ENCODE measurements around the gene TANGO6. TPM values are rescaled to one million over a fixed set of nuclear protein-coding genes. Genes with fewer than 3 reads are reported as not detected.

The TANGO6 gene
- total RNA-seq, 1 experiment from 2014 or later = 19.9 TPM

DNA sequence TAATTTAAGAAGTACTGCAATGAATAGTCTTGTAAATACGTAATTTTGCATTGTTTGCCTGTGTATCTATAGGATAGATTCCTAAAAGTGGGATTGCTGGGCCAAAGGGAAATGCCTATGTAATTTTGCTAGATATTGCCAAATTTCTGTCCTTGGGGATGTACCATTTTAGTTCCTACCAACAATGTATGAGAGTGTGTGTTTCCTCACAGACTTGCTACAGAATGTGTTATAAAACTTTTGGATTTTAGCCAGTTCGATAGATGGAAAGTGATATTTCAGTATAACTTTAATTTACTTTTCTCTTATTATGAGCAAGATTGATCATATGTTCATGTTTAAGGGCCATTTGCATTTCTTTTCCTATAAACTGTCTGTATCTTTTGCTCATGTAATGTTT is 8.3 kb downstream of the TANGO6 start:
- no peak for DNase-seq (ENCODE audit: low read depth, low spot score)
- in situ Hi-C loops (cut with HindIII; ENCODE audit: low pct_unique_long_range_greater_than_20kb, low sequenced_read_pairs) = no loop called here

DNA sequence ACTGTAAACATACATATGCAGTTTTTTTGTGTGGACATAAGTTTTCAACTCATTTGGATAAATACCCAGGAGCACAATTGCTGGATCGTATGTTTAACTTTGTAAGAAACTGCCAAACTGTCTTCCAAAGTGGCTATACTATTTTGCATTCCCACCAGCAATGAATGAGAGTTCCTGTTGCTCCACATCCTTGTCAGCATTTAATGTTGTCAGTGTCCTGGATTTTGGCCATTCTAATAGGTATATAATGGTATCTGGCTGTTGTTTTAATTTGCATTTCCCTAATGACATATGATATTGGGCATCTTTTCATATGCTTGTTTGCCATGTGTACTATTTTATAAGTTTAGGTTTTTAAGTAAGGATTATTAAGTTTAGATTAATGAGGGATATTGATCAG is 14.1 kb downstream of the TANGO6 start:
- DNase-seq (ENCODE audit: low read depth, low spot score) = no peak

DNA sequence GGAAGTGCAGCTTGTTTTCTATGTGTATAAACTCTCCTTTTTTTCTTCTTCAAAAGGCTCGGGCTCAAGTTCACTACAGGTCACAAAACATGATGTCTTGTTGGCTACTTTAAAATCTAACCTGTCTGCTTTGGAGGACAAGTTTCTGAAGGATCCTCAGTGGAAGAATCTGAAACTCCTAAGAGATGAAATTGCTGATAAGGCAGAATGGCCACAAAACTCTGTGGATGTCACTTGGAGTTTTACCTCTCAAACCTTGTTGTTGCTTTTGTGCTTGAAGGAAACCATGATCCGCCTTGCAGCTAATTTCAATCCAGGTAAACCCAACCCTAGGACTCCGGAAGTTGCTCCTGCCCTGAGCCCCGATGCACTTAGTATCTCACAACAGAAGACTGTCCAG is 16.5 kb downstream of the TANGO6 start:
- in situ Hi-C loops (cut with HindIII; ENCODE audit: low pct_unique_long_range_greater_than_20kb, low sequenced_read_pairs) = no loop called here
- DNase-seq (ENCODE audit: low read depth, low spot score) = no peak

More for the DNA sequence above, 14.1 kb downstream of the TANGO6 start:
- in situ Hi-C loops (cut with HindIII; ENCODE audit: low pct_unique_long_range_greater_than_20kb, low sequenced_read_pairs) = no loop called here

DNA sequence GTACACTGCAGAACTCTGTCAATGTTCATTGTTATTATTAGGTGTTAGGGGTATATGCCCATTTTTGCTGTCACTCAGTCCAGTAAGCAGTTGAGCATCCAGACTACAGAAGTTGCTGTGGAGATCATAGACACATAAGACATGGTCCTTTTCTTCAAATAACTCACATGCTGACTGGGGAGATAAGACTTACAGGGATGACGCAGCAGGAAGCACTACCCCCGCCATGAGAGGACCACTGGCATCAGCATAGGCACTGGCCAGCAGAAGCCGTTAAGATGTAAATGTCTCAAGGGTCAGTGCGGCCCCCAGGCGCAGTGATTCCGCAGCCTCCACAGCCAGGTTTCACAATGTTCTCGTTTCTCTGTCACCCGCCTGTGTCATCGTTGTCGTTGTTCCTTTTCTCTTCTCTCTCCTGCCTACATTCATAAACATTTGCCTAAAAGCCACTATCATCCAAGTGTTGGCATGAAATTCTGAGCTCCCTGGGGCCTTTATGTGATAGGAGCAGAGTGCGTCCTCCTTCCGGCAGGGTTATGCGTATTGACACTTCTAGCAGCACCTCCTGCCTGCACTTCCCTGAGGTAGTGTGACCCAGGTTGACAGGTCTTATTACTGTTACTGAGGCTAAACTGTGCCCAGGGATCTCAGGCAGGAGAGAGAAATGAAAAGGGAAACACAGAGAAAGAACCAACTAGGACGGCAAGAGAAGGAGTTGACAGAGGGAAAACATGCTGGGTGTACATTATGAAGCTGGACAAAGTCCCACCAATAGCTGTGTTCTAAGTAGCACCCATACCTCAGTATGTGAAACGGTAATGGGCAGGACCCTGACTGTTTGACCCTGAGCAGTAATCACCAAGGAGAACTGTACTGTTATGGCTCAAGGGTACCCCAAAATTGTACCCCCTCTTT is 17.9 kb downstream of the TANGO6 start:
- no peak for DNase-seq (ENCODE audit: low read depth, low spot score)
- in situ Hi-C loops (cut with HindIII; ENCODE audit: low pct_unique_long_range_greater_than_20kb, low sequenced_read_pairs) = no loop called here

DNA sequence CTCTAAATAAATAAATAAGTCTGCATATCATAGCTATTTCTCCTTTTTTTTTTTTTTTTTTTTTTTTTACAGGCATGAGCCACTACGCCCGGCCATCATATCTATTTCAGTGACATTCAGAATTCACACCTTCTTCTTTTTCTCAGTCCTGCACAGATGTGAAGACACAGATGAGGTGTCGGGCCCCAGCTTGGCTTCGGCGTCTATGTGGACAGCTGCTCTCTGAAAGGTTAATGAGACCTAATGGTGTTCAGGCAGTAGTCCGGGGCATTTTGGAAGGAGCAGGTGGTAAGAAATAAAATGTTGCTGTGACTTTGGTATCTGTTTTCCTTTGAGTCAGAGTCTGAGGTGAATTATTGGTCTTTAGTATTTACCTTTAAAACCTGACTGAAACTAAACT is 23.6 kb downstream of the TANGO6 start:
- in situ Hi-C loops (cut with HindIII; ENCODE audit: low pct_unique_long_range_greater_than_20kb, low sequenced_read_pairs) = no loop called here
- DNase-seq (ENCODE audit: low read depth, low spot score) = no peak

DNA sequence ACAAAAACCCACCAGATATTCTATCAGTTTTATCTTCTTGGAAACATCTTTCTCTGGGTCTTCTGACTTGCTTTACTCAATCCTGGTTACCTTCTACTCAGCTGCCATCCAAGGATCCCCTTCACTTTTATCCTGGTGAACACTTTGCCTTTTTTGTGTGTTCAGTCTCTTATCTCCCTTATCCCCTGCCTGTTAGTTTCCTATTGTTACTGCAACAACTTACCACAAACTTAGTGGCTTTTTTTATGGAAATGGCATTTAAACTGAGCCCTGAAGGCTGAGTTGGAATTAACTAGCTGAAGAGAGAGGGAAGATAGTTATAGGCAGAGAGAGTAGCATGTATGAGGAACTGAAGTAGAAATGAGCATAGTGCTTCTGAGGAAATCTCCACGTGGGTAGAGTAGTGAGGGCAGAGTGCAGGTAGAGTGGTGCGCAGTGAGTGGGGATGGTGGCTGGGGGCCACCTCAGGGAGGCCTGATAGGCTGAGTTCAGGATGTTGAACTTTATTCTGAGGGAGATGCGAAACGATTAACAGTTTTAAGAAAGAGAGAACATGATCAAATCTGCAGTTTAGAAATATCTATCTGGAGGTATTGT is 26.3 kb downstream of the TANGO6 start:
- in situ Hi-C loops (cut with HindIII; ENCODE audit: low pct_unique_long_range_greater_than_20kb, low sequenced_read_pairs) = no loop called here
- DNase-seq (ENCODE audit: low read depth, low spot score) = no peak

DNA sequence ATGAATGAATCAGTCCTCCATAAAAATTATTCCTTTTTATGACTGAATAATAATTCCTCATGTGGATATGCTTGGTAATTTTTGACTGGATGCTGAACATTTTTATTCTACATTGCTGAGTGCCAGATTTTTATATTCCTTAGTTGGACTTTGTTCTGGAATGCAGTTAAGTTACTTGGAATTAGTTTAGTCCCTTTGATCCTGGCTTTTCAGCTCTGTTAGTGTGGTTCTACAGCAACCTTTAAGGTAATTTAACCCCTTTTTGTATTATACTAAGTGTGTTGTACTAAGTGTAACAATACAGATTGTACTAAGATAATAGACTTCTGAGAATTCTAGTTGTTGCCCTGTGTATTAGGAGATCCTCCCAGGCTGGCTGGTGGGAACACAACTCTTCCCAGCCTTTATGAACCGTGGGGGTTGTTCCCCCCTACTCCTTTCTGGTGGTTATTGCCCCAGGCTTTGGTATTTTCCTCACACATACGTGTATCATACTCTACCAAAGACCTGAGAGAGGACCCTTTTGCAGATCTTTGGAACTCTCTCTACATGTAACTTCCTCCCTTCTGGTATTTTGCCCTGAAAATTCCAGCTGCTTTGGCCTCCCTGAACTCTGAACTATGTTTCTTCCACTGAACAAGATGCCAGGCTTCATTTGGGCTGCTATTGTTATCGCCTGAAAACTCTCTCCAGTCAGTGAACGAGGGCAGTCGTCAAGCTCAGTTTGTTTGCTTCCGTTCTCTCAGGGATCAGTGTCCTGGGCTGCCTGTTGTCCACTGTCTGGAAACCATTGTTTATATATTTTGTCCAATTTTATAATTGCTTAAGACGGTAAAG is 30.5 kb downstream of the TANGO6 start:
- in situ Hi-C loops (cut with HindIII; ENCODE audit: low pct_unique_long_range_greater_than_20kb, low sequenced_read_pairs) = no loop called here

DNA sequence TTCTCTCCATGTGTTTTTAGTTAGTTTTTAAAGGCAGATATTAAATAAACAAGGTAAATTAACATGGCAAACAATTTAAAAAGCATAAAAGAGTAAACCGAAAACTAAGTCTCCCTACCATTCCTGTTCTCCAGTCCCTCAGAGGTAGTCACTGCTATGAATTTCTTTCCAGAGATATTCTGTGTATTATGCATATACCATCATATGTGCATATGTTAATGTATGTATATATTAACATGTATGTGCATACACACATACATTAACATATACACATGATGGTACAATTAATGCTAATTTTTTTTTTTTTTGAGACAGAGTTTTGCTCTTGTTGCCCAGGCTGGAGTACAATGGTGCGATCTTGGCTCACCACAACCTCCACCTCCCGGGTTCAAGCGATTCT is 32.5 kb downstream of the TANGO6 start:
- no peak for DNase-seq (ENCODE audit: low read depth, low spot score)
- in situ Hi-C loops (cut with HindIII; ENCODE audit: low pct_unique_long_range_greater_than_20kb, low sequenced_read_pairs) = no loop called here

More for the DNA sequence above, 30.5 kb downstream of the TANGO6 start:
- no peak for DNase-seq (ENCODE audit: low read depth, low spot score)

DNA sequence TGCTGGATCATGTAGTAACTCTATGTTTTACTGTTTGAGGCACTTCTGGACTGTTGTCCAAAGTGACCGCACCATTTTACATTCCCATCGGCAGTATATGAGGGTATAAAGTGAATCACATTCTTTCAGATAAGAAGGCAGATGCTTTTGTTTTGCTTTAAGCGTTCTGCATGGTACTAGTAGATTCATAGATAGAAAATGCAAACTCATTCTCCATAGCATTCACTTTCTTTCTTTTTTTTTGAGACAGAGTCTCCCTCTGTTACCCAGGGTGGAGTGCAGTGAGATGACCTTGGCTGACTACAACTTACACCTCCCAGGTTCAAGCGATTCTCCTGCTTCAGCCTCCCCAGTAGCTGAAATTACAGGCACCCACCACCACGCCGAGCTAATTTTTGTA is 40.4 kb downstream of the TANGO6 start:
- DNase-seq (ENCODE audit: low read depth, low spot score) = no peak
- in situ Hi-C loops (cut with HindIII; ENCODE audit: low pct_unique_long_range_greater_than_20kb, low sequenced_read_pairs) = no loop called here

DNA sequence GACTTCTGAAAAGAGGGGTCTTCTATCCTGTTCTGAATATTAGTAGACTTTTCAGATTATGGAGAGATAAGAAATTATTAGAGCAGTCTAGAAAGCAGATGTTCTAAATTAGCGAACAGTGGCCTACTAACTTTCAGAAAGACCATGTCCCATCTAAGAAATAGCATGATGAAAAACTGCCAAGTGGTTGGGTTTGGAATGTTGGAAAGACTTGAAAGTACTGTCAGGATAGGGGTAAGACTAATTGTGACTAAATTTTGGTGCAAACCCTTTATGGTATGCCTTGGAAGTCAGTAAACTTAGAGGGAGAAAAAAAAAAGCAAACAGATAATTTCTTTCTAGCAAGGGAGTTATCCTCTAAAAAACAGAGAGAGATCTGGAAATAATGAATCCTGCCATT is 41.1 kb downstream of the TANGO6 start:
- no peak for DNase-seq (ENCODE audit: low read depth, low spot score)
- in situ Hi-C loops (cut with HindIII; ENCODE audit: low pct_unique_long_range_greater_than_20kb, low sequenced_read_pairs) = no loop called here

DNA sequence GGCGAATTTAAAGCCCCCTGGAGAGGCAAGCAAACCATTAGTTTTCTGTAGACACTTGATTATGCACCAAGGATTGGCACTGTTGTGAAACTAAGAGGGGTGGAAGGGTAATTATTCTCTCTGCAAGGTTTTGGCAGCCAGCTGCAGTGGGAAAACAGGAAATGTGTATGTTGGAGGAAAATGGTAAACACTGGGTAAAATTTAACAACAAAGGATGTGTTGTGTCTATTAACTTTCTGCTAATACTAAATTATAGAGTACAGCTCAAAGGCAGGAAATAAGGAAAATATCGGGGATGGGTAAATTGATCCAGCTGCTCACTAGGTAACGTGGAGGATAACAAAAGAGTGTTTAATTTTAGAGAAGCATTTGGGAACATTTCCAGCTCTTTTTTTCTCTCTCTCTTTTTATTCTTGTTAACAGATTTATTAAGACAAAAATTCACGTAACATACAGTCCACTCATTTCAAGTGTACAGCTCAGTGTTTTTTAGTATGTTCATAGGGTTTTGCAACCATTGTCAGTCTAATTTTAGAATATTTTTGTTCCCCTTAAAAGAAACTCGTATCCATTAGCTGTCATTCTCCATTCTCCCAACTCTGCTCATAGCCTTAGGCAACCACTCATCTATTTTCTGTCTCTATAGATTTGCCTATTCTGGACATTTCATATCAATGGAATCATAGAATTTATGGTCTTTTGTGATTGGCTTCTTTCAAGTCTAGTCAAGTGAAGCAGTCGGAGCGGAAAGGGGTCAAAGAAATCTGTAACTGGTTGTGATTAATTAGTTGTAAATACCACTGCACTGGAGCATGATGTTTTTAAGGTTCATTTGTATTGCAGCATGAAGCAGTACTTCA is 41.8 kb downstream of the TANGO6 start:
- in situ Hi-C loops (cut with HindIII; ENCODE audit: low pct_unique_long_range_greater_than_20kb, low sequenced_read_pairs) = no loop called here
- no peak for DNase-seq (ENCODE audit: low read depth, low spot score)

DNA sequence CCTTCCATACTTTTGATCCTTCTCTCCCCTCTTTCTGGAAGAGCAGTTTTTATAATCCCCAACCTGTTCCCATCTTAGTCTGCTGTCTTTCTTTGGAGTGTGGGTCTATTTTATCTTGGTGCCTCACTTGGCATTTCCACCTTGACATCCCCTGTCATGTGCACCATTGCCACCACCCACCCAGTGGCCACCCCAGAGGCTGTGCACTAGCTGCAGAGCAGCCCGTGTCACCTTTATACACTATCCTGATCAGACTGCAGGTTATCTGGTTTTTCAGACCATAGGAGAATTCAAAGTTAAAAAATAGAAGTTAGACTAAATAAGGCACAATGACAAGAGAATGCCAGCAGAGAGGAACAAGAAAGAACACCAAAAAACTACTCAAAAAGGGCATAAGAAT is 43.8 kb downstream of the TANGO6 start:
- DNase-seq (ENCODE audit: low read depth, low spot score) = no peak
- in situ Hi-C loops (cut with HindIII; ENCODE audit: low pct_unique_long_range_greater_than_20kb, low sequenced_read_pairs) = no loop called here

DNA sequence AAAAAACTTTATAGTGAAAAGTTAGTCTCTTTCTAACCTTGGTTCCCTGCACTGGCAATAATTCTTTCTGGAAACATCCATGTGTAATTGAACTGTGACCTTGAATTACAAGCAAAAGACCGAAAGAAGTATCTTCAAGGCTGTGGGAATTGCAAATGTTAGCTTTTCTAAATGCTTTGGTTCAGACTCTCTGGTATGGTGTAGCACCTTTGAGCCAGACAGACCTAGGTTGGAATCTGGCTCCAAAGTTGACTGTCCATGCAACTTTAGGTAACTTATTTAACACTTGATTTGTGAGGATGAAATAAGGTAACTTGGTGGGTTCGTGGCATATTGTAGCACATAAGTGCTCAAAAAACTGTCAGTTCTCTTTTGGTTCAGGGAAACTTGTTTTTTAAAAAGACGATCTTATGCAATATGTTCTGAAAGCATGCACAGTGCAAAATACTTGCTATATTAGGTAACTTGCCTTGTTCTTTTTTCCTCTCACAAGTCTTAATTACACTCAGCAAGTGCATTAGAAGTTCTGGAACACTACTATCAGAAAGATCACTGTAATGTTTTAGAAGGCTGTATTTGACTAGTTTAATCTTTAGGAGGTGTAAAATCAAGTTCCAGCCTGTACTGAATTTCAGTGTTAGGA is 46.3 kb downstream of the TANGO6 start:
- in situ Hi-C loops (cut with HindIII; ENCODE audit: low pct_unique_long_range_greater_than_20kb, low sequenced_read_pairs) = no loop called here

DNA sequence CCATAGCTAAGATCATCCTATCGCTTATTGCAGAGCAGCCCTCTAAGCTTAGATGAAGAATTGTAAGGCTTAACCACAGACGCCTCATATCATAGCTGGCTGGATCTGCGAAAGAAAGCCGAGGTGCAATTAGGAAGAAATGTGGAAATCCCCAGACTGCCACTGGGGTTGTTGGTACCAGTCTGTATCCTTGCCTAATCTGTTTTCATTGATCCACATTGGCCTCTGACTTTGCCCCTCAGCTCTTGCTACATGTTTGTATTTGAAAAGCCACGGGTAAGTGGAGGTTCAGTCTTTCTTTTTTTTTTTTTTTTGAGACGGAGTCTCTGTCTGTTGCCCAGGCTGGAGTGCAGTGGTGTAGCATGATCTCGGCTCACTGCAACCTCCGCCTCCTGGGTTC is 48.9 kb downstream of the TANGO6 start:
- no peak for DNase-seq (ENCODE audit: low read depth, low spot score)
- in situ Hi-C loops (cut with HindIII; ENCODE audit: low pct_unique_long_range_greater_than_20kb, low sequenced_read_pairs) = no loop called here

More for the DNA sequence above, 46.3 kb downstream of the TANGO6 start:
- DNase-seq (ENCODE audit: low read depth, low spot score) = no peak

DNA sequence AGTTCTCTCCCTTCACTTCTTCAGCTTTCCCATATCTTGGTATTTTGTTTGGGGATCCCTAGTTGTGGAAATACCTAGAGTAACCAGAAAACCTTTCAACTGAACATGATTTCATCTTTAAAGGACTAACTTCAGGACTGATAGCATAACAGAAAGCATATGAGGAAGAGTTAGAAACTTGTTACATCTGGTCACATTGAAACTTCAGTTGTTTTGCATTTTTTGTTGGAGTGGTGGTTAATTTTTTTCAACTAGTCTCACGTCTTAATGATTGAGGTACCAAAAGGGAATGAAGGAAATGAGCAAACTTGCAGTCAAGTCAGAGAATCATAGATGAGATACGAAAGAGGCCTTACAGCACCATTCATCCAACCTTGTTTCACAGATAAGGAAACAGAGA is 49.6 kb downstream of the TANGO6 start:
- in situ Hi-C loops (cut with HindIII; ENCODE audit: low pct_unique_long_range_greater_than_20kb, low sequenced_read_pairs) = no loop called here

DNA sequence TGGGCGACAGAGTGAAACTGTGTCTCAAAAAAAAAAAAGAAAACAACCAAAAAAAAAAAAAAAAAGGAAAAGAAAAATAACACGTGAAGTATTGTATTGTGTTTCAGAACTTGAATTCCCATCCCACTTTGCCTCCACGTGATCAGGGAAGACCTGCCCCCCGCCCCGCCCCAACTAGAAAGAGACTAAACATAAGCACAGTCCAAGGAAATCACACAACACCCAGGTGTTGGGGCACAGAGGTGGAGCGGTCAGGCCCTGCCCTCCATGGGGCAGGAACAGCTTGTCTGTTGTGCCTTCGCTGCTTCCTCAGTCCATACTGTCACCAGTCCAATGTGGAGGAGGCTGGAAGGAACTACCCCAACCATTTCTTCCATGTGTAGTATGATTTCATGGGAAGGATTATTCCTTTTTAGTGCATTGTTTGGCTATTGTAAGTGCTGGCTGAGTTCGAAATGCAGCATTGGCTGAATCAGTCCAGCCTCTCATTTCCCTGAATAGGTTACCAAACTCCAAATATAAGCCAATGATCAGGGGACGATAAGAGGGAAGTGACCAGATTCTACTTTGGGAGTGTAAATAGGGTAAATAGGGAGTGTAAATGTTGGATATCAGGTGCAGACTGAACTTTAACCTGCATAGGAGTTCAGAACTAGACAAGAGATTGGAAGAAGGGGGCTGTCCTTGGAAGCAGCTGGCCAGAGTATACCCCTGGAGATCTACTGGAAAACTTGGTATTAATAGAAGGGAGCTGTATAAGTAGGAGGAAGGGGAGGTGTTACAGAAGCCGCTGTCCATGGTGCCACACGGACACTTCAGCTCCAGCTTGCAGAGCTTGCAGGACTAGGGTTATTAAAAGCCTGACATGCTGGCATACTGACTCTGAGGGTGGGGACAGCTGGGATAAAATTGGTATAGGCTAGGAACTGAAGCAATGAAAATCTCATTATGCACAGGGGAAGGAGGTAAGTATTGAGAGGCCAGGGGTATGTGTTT is 50.7 kb downstream of the TANGO6 start:
- in situ Hi-C loops (cut with HindIII; ENCODE audit: low pct_unique_long_range_greater_than_20kb, low sequenced_read_pairs) = no loop called here

More for the DNA sequence above, 49.6 kb downstream of the TANGO6 start:
- no peak for DNase-seq (ENCODE audit: low read depth, low spot score)

More for the DNA sequence above, 50.7 kb downstream of the TANGO6 start:
- no peak for DNase-seq (ENCODE audit: low read depth, low spot score)

Data from SK-MEL-5 (cell line).